DOHH2 (cell line): ENCODE results near the gene HMG20A.
A peak's percentile ranks its signal among the peaks of the same experiment; 100 is the strongest.

Experiments
- H3F3A ChIP-seq: fragments of 200-600 bp; sonication (generic), shearing (Covaris generic); 2 replicates; pipeline ENCODE4 v1.6.0; 2016; ENCODE audit warnings: antibody characterized with exemption, mild to moderate bottlenecking; ENCODE audit not compliant: control insufficient read depth, insufficient read depth
- H3K27ac ChIP-seq: fragments of 200-600 bp; sonication (generic); 2 replicates; pipeline ENCODE4 v1.5.1; 2014; ENCODE audit warnings: low read depth, mild to moderate bottlenecking, low read length, moderate library complexity
- H3K27me3 ChIP-seq: fragments of 200-600 bp; sonication (generic); 2 replicates; pipeline ENCODE4 v1.6.1; 2014; ENCODE audit warnings: mild to moderate bottlenecking, low read length, mixed read lengths; ENCODE audit not compliant: control insufficient read depth
- H3K36me3 ChIP-seq: fragments of 200-600 bp; sonication (generic); 2 replicates; pipeline ENCODE4 v1.6.1; 2014; ENCODE audit warnings: mild to moderate bottlenecking, low read length, moderate library complexity, mixed read lengths; ENCODE audit not compliant: control insufficient read depth
- H3K4me1 ChIP-seq: fragments of 200-600 bp; sonication (generic); 2 replicates; pipeline ENCODE4 v1.6.1; 2014; ENCODE audit warnings: mild to moderate bottlenecking, low read length, mixed read lengths; ENCODE audit not compliant: control insufficient read depth
- H3K4me2 ChIP-seq: fragments of 200-600 bp; sonication (generic); 2 replicates; pipeline ENCODE4 v1.6.0; 2014; ENCODE audit warnings: mild to moderate bottlenecking, low read length, moderate library complexity
- H3K4me3 ChIP-seq: fragments of 200-600 bp; sonication (generic); 2 replicates; pipeline ENCODE4 v1.5.1; 2014; ENCODE audit warnings: mild to moderate bottlenecking, low read length, mixed read lengths
- H3K79me2 ChIP-seq: fragments of 200-600 bp; sonication (generic); 2 replicates; pipeline ENCODE4 v1.6.1; 2014; ENCODE audit warnings: mild to moderate bottlenecking, low read length, mixed read lengths; ENCODE audit not compliant: control insufficient read depth
- H3K9me2 ChIP-seq: fragments of 200-600 bp; sonication (generic); replicated peaks from 2 replicates; pipeline ENCODE4 v1.6.1; 2014; ENCODE audit warnings: mild to moderate bottlenecking, low read length, mixed read lengths; ENCODE audit not compliant: control insufficient read depth
- H3K9me3 ChIP-seq: fragments of 200-600 bp; sonication (generic); 2 replicates; pipeline ENCODE4 v1.6.1; 2014; ENCODE audit warnings: antibody characterized with exemption, low read length, mixed read lengths; ENCODE audit not compliant: control insufficient read depth, insufficient read depth
- H4K20me1 ChIP-seq: fragments of 200-600 bp; sonication (generic); 2 replicates; pipeline ENCODE4 v1.6.0; 2014; ENCODE audit warnings: low read depth, mild to moderate bottlenecking, antibody characterized with exemption, low read length, moderate library complexity; ENCODE audit not compliant: control insufficient read depth, insufficient read depth
- EZH2phosphoT487 ChIP-seq: fragments of 200-600 bp; sonication (generic); IDR thresholded peaks from 2 replicates; pipeline ENCODE4 v1.6.1; 2017; ENCODE audit warnings: borderline replicate concordance, mild to moderate bottlenecking, antibody characterized with exemption, low read length, moderate library complexity, mixed read lengths
- TF ChIP-seq, protein P1 (sequence below): fragments of 200-600 bp; sonication (generic); IDR thresholded peaks from one replicate; pipeline ENCODE4 v1.5.1; 2014; ENCODE audit warnings: antibody characterized with exemption, mild to moderate bottlenecking, low read depth, low read length; ENCODE audit not compliant: poor library complexity, severe bottlenecking

The HMG20A gene

DNA sequence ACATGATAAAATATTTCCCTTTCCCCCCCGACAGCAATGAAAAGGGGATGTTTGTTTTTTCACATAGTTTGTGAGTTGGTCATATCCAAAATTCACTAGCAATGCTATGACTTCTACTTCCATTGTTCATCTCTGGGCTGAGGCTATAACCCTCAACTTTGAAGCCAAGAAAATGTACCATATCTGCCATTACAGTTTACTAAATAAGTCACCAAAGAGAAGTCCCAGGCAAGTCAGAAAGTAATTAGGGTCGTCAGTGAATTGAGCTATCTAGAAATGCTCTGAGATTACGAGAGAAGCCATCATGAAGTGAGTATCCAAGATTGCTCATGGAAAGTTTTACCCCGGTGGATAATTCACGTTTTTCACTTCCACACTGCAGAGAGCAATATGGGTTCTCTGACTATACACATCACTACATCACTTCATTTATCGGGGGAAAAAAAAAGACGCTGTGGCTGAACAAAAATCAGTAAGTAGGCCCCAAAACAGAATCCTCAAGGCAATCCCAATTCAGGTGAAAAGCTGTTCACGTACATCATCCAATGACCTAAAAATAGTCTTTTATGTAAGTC is 2.2 kb upstream of the HMG20A start:
- 0 out of 2 replicates have a peak, but pooled peaks cover 2% of the 10 kb centered on the region for H4K20me1 ChIP-seq

DNA sequence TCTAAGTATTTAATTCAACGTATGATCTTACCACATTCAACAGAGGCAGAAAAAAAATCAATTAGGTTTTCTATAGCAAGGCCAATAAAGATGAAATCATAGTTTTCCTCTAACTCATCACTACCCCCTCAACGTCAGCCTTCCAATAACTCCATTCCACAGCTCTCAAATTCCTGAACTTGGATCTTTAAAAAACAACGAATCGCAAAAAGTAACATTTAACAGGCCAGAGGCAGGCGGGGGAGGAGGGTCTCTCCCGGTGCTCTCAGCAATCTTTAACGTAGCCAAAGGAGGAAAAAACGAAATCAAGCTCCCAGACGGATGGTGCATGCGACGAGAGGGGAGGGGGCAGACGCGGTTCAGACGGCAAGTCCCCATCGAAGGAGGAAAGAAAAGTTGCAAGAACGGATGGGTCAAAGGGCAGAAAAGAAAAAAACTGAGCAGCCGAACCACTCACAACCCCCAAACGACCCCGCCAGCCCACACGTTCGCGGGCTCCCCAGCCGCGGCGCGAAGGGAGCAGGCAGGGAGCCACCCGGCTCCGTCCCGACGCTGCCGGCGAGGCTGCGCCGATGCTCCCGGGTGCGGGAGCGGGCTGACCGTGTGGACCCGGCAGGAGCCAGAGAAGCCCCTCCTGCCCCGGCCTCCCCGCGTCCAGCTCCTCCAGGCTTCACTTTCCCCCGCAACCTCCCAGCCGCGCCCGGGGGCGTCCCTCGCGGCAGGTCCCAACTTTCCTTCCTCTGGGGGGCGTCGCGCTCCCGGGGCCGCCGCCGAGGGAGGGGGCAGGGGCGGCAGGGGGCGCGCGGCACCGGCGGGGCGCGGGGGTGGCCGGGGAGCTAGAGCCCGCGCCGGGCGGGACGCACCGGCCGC is 1.5 kb upstream of the HMG20A start:
- Histone ChIP-seq H4K20me1 (0 out of 2 replicates have a peak, but pooled peaks cover 3% of the 10 kb centered on the region), H3K4me2 (peak overlapping the region; percentile 64), H3K27me3 (no peaks in the 10 kb centered on the region), H3K79me2 (peaks cover 73% of the 10 kb centered on the region), H3K4me1 (peaks cover 35% of the 10 kb centered on the region), H3K4me3 (peak overlapping the region; percentile 71), H3K27ac (no peak overlapping the region), H3K36me3 (no peaks in the 10 kb centered on the region), H3K9me3 (no peaks in the 10 kb centered on the region), H3K9me2 (no peaks in the 10 kb centered on the region), H3F3A (no peaks in the 10 kb centered on the region)
- TF ChIP-seq, protein P1, sequence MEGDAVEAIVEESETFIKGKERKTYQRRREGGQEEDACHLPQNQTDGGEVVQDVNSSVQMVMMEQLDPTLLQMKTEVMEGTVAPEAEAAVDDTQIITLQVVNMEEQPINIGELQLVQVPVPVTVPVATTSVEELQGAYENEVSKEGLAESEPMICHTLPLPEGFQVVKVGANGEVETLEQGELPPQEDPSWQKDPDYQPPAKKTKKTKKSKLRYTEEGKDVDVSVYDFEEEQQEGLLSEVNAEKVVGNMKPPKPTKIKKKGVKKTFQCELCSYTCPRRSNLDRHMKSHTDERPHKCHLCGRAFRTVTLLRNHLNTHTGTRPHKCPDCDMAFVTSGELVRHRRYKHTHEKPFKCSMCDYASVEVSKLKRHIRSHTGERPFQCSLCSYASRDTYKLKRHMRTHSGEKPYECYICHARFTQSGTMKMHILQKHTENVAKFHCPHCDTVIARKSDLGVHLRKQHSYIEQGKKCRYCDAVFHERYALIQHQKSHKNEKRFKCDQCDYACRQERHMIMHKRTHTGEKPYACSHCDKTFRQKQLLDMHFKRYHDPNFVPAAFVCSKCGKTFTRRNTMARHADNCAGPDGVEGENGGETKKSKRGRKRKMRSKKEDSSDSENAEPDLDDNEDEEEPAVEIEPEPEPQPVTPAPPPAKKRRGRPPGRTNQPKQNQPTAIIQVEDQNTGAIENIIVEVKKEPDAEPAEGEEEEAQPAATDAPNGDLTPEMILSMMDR: peak; percentile 54
- no peak for TF ChIP-seq EZH2phosphoT487

More for the DNA sequence above, 2.2 kb upstream of the HMG20A start:
- TF ChIP-seq, protein P1: no peak
- no peak for TF ChIP-seq EZH2phosphoT487
- no peaks in the 10 kb centered on the region for H3K27me3 ChIP-seq
- no peaks in the 10 kb centered on the region for H3K9me2 ChIP-seq
- peak overlapping the region; percentile 64 for H3K4me2 ChIP-seq
- no peaks in the 10 kb centered on the region for H3K36me3 ChIP-seq
- peak overlapping the region; percentile 71 for H3K4me3 ChIP-seq
- no peaks in the 10 kb centered on the region for H3K9me3 ChIP-seq
- H3K27ac ChIP-seq: no peak overlapping the region
- H3F3A ChIP-seq: no peaks in the 10 kb centered on the region
- H3K79me2 ChIP-seq: peaks cover 66% of the 10 kb centered on the region
- H3K4me1 ChIP-seq: peaks cover 29% of the 10 kb centered on the region

DNA sequence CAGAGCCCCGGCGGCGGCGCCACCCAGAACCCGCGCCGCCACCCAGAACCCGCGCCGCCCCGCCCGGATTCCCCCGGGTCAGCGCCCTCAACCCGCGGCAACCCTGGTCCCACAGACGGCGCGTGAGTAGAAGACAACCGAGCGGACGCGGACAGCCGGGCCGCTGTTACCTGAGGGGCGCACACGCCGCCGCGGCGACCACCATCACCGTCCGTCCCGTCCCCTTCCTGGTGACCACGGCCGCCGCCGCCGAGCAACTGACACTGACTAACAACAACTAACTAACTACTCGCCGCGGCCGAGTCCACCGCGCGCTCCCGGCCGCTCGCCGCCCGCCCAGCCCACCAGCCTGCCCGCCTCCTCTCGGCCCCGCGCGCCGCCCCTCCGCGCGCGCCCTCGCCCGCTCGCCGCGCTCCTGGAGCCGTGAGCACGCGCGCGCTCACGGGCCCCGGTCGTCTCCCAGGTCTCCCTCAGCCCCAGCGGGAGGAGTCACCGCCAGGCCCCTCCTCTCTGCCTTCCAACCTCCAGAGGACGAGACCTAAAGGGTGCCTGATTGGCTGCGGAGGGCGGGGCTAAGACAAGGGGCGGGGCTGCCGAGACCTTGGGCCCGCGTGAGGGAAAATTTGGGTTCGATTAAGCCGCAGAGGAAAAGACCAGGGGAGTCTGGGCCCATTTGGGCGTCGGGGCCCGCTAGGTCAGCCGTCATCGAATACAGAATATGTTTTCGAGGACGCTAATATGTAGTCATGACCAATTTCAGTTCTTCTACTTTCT is 665 bp upstream of the HMG20A start, which contains the start of gene PEAK1:
Gene PEAK1, minus strand, starts transcription at position 269 of the 774 bp plus-strand sequence. CDS start 238,178 bp downstream, outside the sequence.
- TF ChIP-seq, protein P1: no peak
- TF ChIP-seq EZH2phosphoT487: no peak
- Histone ChIP-seq H3K4me1 (peaks cover 37% of the 10 kb centered on the region), H3K9me3 (no peaks in the 10 kb centered on the region), H3K4me2 (peak within 1 kb of the TSS; percentile 81), H3K27ac (peak within 1 kb of the TSS; percentile 67), H3K27me3 (no peaks in the 10 kb centered on the region), H3K79me2 (peaks cover 78% of the 10 kb centered on the region), H3K9me2 (no peaks in the 10 kb centered on the region), H3F3A (no peaks in the 10 kb centered on the region), H3K36me3 (0 out of 2 replicates have a peak, but pooled peaks cover 2% of the 10 kb centered on the region), H4K20me1 (0 out of 2 replicates have a peak, but pooled peaks cover 3% of the 10 kb centered on the region), H3K4me3 (peak within 1 kb of the TSS; percentile 82)
